ENCODE measurements around the gene HTR5A.

The HTR5A gene

GRCh38 chr7:155048006-155048405, 22.1 kb upstream of the HTR5A start:
- ATAC-seq = no peak
- TF ChIP-seq ZNF565 (CRISPR knock-in tag; conservative IDR thresholded peaks at IDR 0.05; ENCODE audit: low read depth) (no peak), ZFP3 (CRISPR knock-in tag; IDR thresholded peaks at IDR 0.05) (no peak), ZNF70 (CRISPR knock-in tag; IDR thresholded peaks at IDR 0.05) (no peak), TSHZ2 (CRISPR knock-in tag; IDR thresholded peaks at IDR 0.05) (no peak), BACH2 (CRISPR knock-in tag; IDR thresholded peaks at IDR 0.05; ENCODE audit: borderline replicate concordance) (no peak), ZC3H10 (CRISPR knock-in tag; IDR thresholded peaks at IDR 0.05) (no peak), ESRRG (CRISPR knock-in tag; IDR thresholded peaks at IDR 0.05) (no peak), ZNF8 (CRISPR knock-in tag; IDR thresholded peaks at IDR 0.05) (no peak), TOX (CRISPR knock-in tag; IDR thresholded peaks at IDR 0.05; ENCODE audit: borderline replicate concordance) (no peak)
- TF ChIP-seq, protein P1, sequence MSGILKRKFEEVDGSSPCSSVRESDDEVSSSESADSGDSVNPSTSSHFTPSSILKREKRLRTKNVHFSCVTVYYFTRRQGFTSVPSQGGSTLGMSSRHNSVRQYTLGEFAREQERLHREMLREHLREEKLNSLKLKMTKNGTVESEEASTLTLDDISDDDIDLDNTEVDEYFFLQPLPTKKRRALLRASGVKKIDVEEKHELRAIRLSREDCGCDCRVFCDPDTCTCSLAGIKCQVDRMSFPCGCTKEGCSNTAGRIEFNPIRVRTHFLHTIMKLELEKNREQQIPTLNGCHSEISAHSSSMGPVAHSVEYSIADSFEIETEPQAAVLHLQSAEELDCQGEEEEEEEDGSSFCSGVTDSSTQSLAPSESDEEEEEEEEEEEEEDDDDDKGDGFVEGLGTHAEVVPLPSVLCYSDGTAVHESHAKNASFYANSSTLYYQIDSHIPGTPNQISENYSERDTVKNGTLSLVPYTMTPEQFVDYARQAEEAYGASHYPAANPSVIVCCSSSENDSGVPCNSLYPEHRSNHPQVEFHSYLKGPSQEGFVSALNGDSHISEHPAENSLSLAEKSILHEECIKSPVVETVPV (CRISPR knock-in tag; IDR thresholded peaks at IDR 0.05) = no peak
- TF ChIP-seq, protein P2, sequence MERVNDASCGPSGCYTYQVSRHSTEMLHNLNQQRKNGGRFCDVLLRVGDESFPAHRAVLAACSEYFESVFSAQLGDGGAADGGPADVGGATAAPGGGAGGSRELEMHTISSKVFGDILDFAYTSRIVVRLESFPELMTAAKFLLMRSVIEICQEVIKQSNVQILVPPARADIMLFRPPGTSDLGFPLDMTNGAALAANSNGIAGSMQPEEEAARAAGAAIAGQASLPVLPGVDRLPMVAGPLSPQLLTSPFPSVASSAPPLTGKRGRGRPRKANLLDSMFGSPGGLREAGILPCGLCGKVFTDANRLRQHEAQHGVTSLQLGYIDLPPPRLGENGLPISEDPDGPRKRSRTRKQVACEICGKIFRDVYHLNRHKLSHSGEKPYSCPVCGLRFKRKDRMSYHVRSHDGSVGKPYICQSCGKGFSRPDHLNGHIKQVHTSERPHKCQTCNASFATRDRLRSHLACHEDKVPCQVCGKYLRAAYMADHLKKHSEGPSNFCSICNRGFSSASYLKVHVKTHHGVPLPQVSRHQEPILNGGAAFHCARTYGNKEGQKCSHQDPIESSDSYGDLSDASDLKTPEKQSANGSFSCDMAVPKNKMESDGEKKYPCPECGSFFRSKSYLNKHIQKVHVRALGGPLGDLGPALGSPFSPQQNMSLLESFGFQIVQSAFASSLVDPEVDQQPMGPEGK (CRISPR knock-in tag; IDR thresholded peaks at IDR 0.05; ENCODE audit: borderline replicate concordance) = no peak

- TF ChIP-seq PPARA (CRISPR knock-in tag; IDR thresholded peaks at IDR 0.05; ENCODE audit: borderline replicate concordance) (no peak), BACH2 (CRISPR knock-in tag; IDR thresholded peaks at IDR 0.05; ENCODE audit: borderline replicate concordance) (no peak), ZNF8 (CRISPR knock-in tag; IDR thresholded peaks at IDR 0.05) (no peak), ISL1 (CRISPR knock-in tag; IDR thresholded peaks at IDR 0.05) (no peak), RARB (CRISPR knock-in tag; IDR thresholded peaks at IDR 0.05) (no peak), ZFP30 (CRISPR knock-in tag; IDR thresholded peaks at IDR 0.05) (no peak), OSR1 (CRISPR knock-in tag; IDR thresholded peaks at IDR 0.05) (no peak), SNAI2 (CRISPR knock-in tag; IDR thresholded peaks at IDR 0.05) (no peak), ARNTL (CRISPR knock-in tag; IDR thresholded peaks at IDR 0.05; ENCODE audit: borderline replicate concordance, low read depth) (no peak), ZC3H10 (CRISPR knock-in tag; IDR thresholded peaks at IDR 0.05) (no peak), ZFP3 (CRISPR knock-in tag; IDR thresholded peaks at IDR 0.05) (no peak), CSDC2 (CRISPR knock-in tag; IDR thresholded peaks at IDR 0.05) (no peak), ZNF70 (CRISPR knock-in tag; IDR thresholded peaks at IDR 0.05) (no peak), TCF4 (CRISPR knock-in tag; IDR thresholded peaks at IDR 0.05; ENCODE audit: borderline replicate concordance) (no peak)
- TF ChIP-seq, protein P1 (CRISPR knock-in tag; IDR thresholded peaks at IDR 0.05) = no peak
- TF ChIP-seq, protein P3, sequence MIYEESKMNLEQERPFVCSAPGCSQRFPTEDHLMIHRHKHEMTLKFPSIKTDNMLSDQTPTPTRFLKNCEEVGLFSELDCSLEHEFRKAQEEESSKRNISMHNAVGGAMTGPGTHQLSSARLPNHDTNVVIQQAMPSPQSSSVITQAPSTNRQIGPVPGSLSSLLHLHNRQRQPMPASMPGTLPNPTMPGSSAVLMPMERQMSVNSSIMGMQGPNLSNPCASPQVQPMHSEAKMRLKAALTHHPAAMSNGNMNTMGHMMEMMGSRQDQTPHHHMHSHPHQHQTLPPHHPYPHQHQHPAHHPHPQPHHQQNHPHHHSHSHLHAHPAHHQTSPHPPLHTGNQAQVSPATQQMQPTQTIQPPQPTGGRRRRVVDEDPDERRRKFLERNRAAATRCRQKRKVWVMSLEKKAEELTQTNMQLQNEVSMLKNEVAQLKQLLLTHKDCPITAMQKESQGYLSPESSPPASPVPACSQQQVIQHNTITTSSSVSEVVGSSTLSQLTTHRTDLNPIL (CRISPR knock-in tag; IDR thresholded peaks at IDR 0.05; ENCODE audit: low read depth) = no peak
- TF ChIP-seq, protein P4, sequence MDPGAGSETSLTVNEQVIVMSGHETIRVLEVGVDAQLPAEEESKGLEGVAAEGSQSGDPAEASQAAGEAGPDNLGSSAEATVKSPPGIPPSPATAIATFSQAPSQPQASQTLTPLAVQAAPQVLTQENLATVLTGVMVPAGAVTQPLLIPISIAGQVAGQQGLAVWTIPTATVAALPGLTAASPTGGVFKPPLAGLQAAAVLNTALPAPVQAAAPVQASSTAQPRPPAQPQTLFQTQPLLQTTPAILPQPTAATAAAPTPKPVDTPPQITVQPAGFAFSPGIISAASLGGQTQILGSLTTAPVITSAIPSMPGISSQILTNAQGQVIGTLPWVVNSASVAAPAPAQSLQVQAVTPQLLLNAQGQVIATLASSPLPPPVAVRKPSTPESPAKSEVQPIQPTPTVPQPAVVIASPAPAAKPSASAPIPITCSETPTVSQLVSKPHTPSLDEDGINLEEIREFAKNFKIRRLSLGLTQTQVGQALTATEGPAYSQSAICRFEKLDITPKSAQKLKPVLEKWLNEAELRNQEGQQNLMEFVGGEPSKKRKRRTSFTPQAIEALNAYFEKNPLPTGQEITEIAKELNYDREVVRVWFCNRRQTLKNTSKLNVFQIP (CRISPR knock-in tag; IDR thresholded peaks at IDR 0.05; ENCODE audit: borderline replicate concordance, low read depth) = no peak
- no peak for ATAC-seq
Observed at GRCh38 chr7:155051355-155051754, 18.8 kb upstream of the HTR5A start.

All from SK-N-SH treated with all-trans-retinoic acid at 6 μM for 48 hours (cell line).